ENCODE data around the gene EPN2.

DNA sequence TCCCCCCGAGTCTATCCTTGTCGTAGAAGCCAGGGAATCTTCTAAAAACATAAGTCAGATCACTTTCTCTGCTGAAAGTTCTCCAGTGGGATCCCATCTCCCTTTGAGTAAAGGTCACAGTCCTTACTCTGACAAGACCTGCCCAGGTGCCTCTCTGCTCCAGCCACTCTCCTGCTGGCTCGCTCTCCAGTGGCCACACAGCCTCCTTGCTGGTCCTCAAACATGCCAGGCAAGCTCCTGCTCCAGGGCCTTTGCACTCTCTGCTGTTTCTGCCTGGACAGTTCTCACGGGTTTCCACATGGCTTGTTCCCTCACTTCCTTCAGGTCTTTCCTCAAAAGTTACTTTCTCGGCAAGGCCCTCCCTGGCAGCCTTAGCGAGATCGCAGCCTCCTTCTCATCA is 122.0 kb downstream of the EPN2 start:
- TF ChIP-seq, protein P1, sequence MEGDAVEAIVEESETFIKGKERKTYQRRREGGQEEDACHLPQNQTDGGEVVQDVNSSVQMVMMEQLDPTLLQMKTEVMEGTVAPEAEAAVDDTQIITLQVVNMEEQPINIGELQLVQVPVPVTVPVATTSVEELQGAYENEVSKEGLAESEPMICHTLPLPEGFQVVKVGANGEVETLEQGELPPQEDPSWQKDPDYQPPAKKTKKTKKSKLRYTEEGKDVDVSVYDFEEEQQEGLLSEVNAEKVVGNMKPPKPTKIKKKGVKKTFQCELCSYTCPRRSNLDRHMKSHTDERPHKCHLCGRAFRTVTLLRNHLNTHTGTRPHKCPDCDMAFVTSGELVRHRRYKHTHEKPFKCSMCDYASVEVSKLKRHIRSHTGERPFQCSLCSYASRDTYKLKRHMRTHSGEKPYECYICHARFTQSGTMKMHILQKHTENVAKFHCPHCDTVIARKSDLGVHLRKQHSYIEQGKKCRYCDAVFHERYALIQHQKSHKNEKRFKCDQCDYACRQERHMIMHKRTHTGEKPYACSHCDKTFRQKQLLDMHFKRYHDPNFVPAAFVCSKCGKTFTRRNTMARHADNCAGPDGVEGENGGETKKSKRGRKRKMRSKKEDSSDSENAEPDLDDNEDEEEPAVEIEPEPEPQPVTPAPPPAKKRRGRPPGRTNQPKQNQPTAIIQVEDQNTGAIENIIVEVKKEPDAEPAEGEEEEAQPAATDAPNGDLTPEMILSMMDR (conservative IDR thresholded peaks at IDR 0.05), result no peak
- TF ChIP-seq EZH2 (IDR thresholded peaks at IDR 0.05; ENCODE audit: low read depth), result no peak

All from PC-9 (cell line).